Prostate gland (tissue), 2 donors: ENCODE measurements around the gene RNF17.

Experiments used
- CTCF ChIP-seq, 4 experiments: fragments of 200-600 bp in 2 of 4; fragments of 450-650 bp in 2 of 4; sonication (generic) in 2 of 4; IDR thresholded peaks; 1 replicate in 3 of 4; 2 replicates in 1 of 4; pipeline ENCODE4 v1.5.1; 2016 to 2019; ENCODE audit warnings: antibody characterized with exemption in 4 of 4, mild to moderate bottlenecking in 2 of 4, moderate library complexity in 2 of 4
- POLR2A ChIP-seq: fragments of 450-650 bp; IDR thresholded peaks from one replicate; pipeline ENCODE4 v1.6.1; 2016; ENCODE audit warnings: antibody characterized with exemption, mild to moderate bottlenecking
- POLR2AphosphoS5 ChIP-seq: sonication (generic); formaldehyde crosslinking; IDR thresholded peaks from one replicate; pipeline ENCODE4 v1.6.1; 2017; ENCODE audit warnings: antibody characterized with exemption

DNA sequence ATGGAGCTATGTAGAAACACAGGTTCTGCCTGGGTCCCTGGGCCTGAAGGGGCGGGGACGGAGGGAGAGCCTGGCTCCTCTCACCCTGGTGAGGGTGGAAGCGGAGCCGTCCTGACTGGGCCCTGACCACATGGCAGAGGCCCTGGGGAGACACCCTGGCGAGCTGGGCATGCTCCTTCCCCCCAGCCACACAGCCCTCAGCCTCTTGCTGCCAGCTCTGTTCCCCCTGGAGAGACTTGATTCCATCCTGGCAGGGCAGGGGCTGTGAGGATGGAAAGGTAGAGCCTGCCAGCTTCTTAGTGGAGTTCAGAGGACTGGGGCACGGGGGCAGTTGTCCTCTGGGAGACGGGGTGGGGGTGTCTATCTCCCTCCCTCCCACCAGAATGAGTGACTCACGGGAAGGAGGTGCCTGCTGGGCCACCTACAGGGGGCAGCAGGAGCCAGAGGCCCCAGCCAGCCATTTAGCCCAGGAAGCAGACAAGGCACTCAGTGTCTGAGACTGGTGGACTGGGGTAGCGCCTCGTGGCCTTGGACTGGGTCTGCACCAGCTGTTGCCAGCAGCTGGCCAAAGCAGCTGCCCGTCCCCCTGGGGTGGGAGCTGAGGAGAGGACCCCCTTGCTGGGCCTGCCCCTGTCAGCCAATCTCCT lies 22.8 kb upstream of the RNF17 start:
- no peak for TF ChIP-seq POLR2A
- TF ChIP-seq CTCF (IDR thresholded peaks at IDR 0.05), result no peak
- TF ChIP-seq POLR2AphosphoS5, result no peak
